Measurements from ENCODE around the gene GRID2. TPM values are rescaled to one million over a fixed set of nuclear protein-coding genes. Genes with fewer than 3 reads are reported as not detected.

GRID2 gene
- total and polyA plus RNA-seq, 12 donors: 0.01 to 0.07 (median 0.07) TPM; not detected in 9

DNA sequence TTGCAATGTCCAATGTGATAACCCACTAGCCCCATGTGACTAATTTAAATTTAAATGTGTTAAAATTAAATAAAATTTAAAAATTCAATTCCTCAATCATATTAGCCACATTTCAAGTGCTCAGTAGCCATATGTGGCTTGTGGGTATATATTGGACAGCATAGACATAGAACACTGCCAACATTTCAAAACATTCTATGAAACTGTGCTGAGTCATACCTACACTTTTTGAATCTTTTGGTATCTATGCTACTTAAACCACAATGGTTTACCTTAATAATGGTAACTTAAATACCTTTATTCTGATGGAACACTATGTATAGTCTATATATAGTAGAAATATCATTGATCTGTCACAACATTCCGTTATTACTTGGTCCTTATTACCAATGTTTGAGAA lies 1301.4 kb downstream of the GRID2 start:
- H3K27me3 ChIP-seq: no peaks in the 10 kb centered on the region
- intact Hi-C loops (cut with DNase I): no loop called here
- H3K36me3 ChIP-seq: no peaks in the 10 kb centered on the region
- H3K4me1 ChIP-seq: no peaks in the 10 kb centered on the region
- no peak for DNase-seq
- no peak overlapping the region for H3K27ac ChIP-seq
- ATAC-seq: no peak
- H3K4me3 ChIP-seq: no peak overlapping the region
- 59 to 64% methylated on average over 1 of the region's 1 CpG for WGBS, 2 donors
- TF ChIP-seq, protein P1, sequence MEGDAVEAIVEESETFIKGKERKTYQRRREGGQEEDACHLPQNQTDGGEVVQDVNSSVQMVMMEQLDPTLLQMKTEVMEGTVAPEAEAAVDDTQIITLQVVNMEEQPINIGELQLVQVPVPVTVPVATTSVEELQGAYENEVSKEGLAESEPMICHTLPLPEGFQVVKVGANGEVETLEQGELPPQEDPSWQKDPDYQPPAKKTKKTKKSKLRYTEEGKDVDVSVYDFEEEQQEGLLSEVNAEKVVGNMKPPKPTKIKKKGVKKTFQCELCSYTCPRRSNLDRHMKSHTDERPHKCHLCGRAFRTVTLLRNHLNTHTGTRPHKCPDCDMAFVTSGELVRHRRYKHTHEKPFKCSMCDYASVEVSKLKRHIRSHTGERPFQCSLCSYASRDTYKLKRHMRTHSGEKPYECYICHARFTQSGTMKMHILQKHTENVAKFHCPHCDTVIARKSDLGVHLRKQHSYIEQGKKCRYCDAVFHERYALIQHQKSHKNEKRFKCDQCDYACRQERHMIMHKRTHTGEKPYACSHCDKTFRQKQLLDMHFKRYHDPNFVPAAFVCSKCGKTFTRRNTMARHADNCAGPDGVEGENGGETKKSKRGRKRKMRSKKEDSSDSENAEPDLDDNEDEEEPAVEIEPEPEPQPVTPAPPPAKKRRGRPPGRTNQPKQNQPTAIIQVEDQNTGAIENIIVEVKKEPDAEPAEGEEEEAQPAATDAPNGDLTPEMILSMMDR (IDR thresholded peaks at IDR 0.05): no peak
- H3K9me3 ChIP-seq: peaks cover 0 to 29% (median 10%) of the 10 kb centered on the region in 11 donors

DNA sequence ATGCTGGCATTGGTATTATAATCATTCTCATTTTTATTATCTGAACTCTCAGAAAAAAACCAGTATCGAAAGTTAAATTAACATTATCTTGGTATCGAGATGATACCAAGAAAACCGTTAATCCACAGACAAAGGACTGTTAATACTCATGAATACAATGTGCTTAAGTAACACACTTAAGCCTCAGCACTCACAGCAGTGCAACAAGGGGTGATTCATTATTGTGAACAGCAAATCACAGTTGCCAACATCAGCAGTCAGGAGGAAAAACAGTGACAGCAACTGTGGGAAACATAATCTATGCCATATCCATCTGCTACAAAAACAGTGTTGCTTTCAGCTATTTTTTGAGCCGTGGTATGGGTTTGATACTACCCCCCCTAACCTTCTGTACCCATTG lies 1313.8 kb downstream of the GRID2 start:
- H3K4me1 ChIP-seq: no peaks in the 10 kb centered on the region

DNA sequence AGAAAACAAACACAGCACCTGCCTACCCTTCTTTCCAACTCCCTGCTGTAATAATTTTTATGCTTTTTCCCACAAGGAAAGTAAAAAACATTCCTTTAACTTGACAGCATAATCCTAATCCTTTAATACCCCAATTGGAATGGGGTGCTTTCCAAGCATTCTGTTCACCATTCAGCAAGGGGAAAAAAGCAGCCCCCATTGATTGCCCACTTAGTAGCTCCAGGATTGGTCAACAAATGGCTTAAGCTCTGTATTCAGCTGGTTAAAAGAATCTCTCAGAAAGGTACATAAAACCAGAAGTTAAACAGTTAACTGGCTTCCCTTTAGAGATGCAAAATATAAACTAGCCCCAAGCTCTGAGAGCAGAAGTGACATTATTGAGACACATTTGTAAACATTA lies 1330.0 kb downstream of the GRID2 start:
- H3K4me1 ChIP-seq: no peaks in the 10 kb centered on the region
- H3K9me3 ChIP-seq: peaks cover 0 to 11% (median 0%) of the 10 kb centered on the region in 11 donors
- TF ChIP-seq, protein P1 (IDR thresholded peaks at IDR 0.05): no peak
- intact Hi-C loops (cut with DNase I): no loop called here
- no peaks in the 10 kb centered on the region for H3K36me3 ChIP-seq
- no peaks in the 10 kb centered on the region for H3K27me3 ChIP-seq
- DNase-seq (no peak), ATAC-seq (no peak)
- H3K4me3 ChIP-seq: no peak overlapping the region
- H3K27ac ChIP-seq: no peak overlapping the region

More for the DNA sequence above, 1313.8 kb downstream of the GRID2 start:
- DNase-seq (no peak), ATAC-seq (no peak)
- H3K27ac ChIP-seq: no peak overlapping the region
- no peaks in the 10 kb centered on the region for H3K27me3 ChIP-seq
- H3K9me3 ChIP-seq: peaks cover 0 to 4% (median 0%) of the 10 kb centered on the region in 11 donors
- H3K36me3 ChIP-seq: no peaks in the 10 kb centered on the region
- TF ChIP-seq, protein P1 (IDR thresholded peaks at IDR 0.05): no peak
- 76 to 77% methylated on average over 4 of the region's 4 CpGs for WGBS, 2 donors
- intact Hi-C loops (cut with DNase I): no loop called here
- no peak overlapping the region for H3K4me3 ChIP-seq

DNA sequence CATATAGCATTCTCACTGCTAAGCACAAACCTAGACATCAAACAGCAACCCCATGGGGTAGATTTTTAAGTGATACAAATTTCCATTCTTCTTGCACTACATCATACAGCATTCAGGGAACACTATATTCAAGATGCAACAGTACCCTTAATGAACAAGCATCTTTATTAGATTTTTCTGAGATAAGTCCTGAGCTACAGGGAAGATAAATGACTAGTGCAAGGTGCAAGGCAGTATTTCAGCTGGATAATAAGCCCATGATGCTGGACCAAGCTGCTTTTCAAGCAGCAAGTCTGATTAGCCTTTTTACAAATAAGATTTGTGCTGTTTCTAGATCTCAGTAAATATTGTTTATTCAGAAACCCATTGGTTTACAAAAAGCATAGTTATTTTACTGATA lies 1332.2 kb downstream of the GRID2 start:
- no peak for DNase-seq
- TF ChIP-seq, protein P1 (IDR thresholded peaks at IDR 0.05): no peak
- H3K27ac ChIP-seq: no peak overlapping the region

More for the DNA sequence above, 1332.2 kb downstream of the GRID2 start:
- H3K4me3 ChIP-seq: no peak overlapping the region
- H3K27me3 ChIP-seq: no peaks in the 10 kb centered on the region
- no peaks in the 10 kb centered on the region for H3K4me1 ChIP-seq
- ATAC-seq: no peak
- H3K36me3 ChIP-seq: no peaks in the 10 kb centered on the region
- peaks cover 0 to 9% (median 0%) of the 10 kb centered on the region in 11 donors for H3K9me3 ChIP-seq
- intact Hi-C loops (cut with DNase I): no loop called here

Data from heart right ventricle (tissue), 16 donors.